Kidney (tissue), 14 donors: ENCODE measurements around the gene JAZF1. TPM values are rescaled to one million over a fixed set of nuclear protein-coding genes. Genes with fewer than 3 reads are reported as not detected.

Experiments used
- DNase-seq, 5 donors: peaks; one replicate each; pipeline ENCODE4 v3.0.0-alpha.2; 2013 to 2020
- FAIRE-seq: peaks from 2 replicates; lab custom pipeline; 2012; peaks lifted over from hg19 to GRCh38; lab: Jason Lieb, UNC
- H3K27ac ChIP-seq, 2 donors: one replicate each; pipeline ENCODE4 v1.7.0; 2013; ENCODE audit warnings: low read depth in 2 of 2, low read length in 2 of 2, inconsistent platforms in 1 of 2
- H3K27me3 ChIP-seq: one replicate; pipeline ENCODE4 v1.7.1; 2013; ENCODE audit warnings: low read length, inconsistent platforms; ENCODE audit not compliant: control insufficient read depth, insufficient read depth
- H3K36me3 ChIP-seq, 3 donors: one replicate each; pipeline versions ENCODE4 v1.7.0 to v1.7.1; 2013; ENCODE audit warnings: low read length in 3 of 3, control low read depth in 1 of 3, inconsistent platforms in 1 of 3; ENCODE audit not compliant: insufficient read depth in 3 of 3, control insufficient read depth in 2 of 3
- H3K4me1 ChIP-seq, 3 donors: one replicate each; pipeline versions ENCODE4 v1.7.0 to v1.7.1; 2013; ENCODE audit warnings: low read length in 3 of 3, inconsistent platforms in 1 of 3, low read depth in 1 of 3; ENCODE audit not compliant: control insufficient read depth in 2 of 3, insufficient read depth in 2 of 3
- H3K4me3 ChIP-seq, 3 donors: one replicate each; pipeline versions ENCODE4 v1.7.0 to v1.8.1; 2013; ENCODE audit warnings: low read length in 3 of 3, control low read depth in 1 of 3, inconsistent platforms in 1 of 3
- H3K9ac ChIP-seq, 3 donors: one replicate each; pipeline versions ENCODE4 v1.7.0 to v1.7.1; 2013; ENCODE audit warnings: low read length in 3 of 3, control low read depth in 1 of 3, inconsistent platforms in 1 of 3
- H3K9me3 ChIP-seq, 3 donors: one replicate each; pipeline versions ENCODE4 v1.7.0 to v1.7.1; 2013; ENCODE audit warnings: low read length in 3 of 3, control low read depth in 1 of 3, inconsistent platforms in 1 of 3; ENCODE audit not compliant: control insufficient read depth in 2 of 3, insufficient read depth in 1 of 3
- CTCF ChIP-seq: IDR thresholded peaks from 3 replicates; pipeline ENCODE4 v1.5.1; 2012; ENCODE audit warnings: mild to moderate bottlenecking, moderate library complexity, borderline replicate concordance; ENCODE audit not compliant: insufficient read depth; ENCODE audit errors: extremely low read depth
- intact Hi-C: fragments of 100-400 bp; cut with DNase I; formaldehyde crosslinking; loops from one replicate; pipeline ENCODE4 v1.11.1; 2022
- polyA plus RNA-seq: library from polyadenylated mRNA; stranded (reverse); fragments of 350-450 nt; fragmentation: Illumina TruSeq; extraction: RNeasy Lipid Tissue Mini Kit (QIAGEN cat#74804); gene quantifications from one replicate; pipeline ENCODE4 v1.2.3, GENCODE V29; 2014; ENCODE audit warnings: low read depth, low replicate concordance; ENCODE audit not compliant: insufficient read depth
- total RNA-seq: library from RNA; stranded (reverse); fragmentation: NEBNext Ultra II Directional; extraction: Animal tissue kit (Norgen Biotek cat#: 25700); gene quantifications from one replicate; pipeline ENCODE4 v1.2.1, GENCODE V29; 2021
- donor health status: control.
- donor health status: control.
- donor health status: control.
- donor health status: control.
- donor health status: control.
- donor health status: DM: yes; HTN: yes; CAD: no.
- donor health status: Normal renal cell carcinoma (clear cell type).

Gene JAZF1
- total and polyA plus RNA-seq, 2 donors from 2014 or later, result 5.7 to 13.1 TPM

GRCh38 chr7:28178599-28178998 lies 2.0 kb downstream of the JAZF1 start:
- Histone ChIP-seq H3K36me3 (no peaks in the 10 kb centered on the region), H3K27ac (no peak overlapping the region), H3K4me1 (peaks cover 0 to 5% (median 0%) of the 10 kb centered on the region in 3 donors), H3K9ac (peak overlapping the region in 1 of 3 donors; percentile 43), H3K27me3 (no peaks in the 10 kb centered on the region), H3K4me3 (peak overlapping the region in 2 of 3 donors; percentile 66 to 68), H3K9me3 (no peaks in the 10 kb centered on the region)
- intact Hi-C loops, result no loop called here
- FAIRE-seq, result no peak
- no peak for TF ChIP-seq CTCF
- no peak for DNase-seq

- intact Hi-C loops, result no loop called here
- TF ChIP-seq CTCF, result no peak
- H3K9ac ChIP-seq, result no peak overlapping the region
- no peak for FAIRE-seq
- H3K4me1 ChIP-seq, result peaks cover 0 to 5% (median 0%) of the 10 kb centered on the region in 3 donors
- no peaks in the 10 kb centered on the region for H3K36me3 ChIP-seq
- no peak overlapping the region for H3K4me3 ChIP-seq
- DNase-seq, result no peak
- no peaks in the 10 kb centered on the region for H3K27me3 ChIP-seq
- H3K9me3 ChIP-seq, result no peaks in the 10 kb centered on the region
- H3K27ac ChIP-seq, result no peak overlapping the region
These were observed 2.8 kb downstream of the JAZF1 start for GRCh38 chr7:28177836-28178235.

- H3K36me3 ChIP-seq, result no peaks in the 10 kb centered on the region
- TF ChIP-seq CTCF, result no peak
- peaks cover 0 to 5% (median 0%) of the 10 kb centered on the region in 3 donors for H3K4me1 ChIP-seq
- no peak overlapping the region for H3K4me3 ChIP-seq
- H3K27me3 ChIP-seq, result no peaks in the 10 kb centered on the region
- intact Hi-C loops, result no loop called here
- FAIRE-seq, result no peak
- no peaks in the 10 kb centered on the region for H3K9me3 ChIP-seq
- H3K27ac ChIP-seq, result no peak overlapping the region
- H3K9ac ChIP-seq, result no peak overlapping the region
- DNase-seq, result no peak
These were observed 4.0 kb downstream of the JAZF1 start for GRCh38 chr7:28176645-28177044.

GRCh38 chr7:28176174-28176573 lies 4.4 kb downstream of the JAZF1 start:
- no peak overlapping the region for H3K9ac ChIP-seq
- no peak for TF ChIP-seq CTCF
- DNase-seq (no peak), FAIRE-seq (no peak)
- no peaks in the 10 kb centered on the region for H3K27me3 ChIP-seq
- H3K36me3 ChIP-seq, result no peaks in the 10 kb centered on the region
- no peaks in the 10 kb centered on the region for H3K9me3 ChIP-seq
- peaks cover 0 to 5% (median 0%) of the 10 kb centered on the region in 3 donors for H3K4me1 ChIP-seq
- intact Hi-C loops, result no loop called here
- no peak overlapping the region for H3K27ac ChIP-seq
- H3K4me3 ChIP-seq, result no peak overlapping the region
